Measurements from ENCODE around the gene ADK. TPM values are rescaled to one million over a fixed set of nuclear protein-coding genes. Genes with fewer than 3 reads are reported as not detected.

The ADK gene
- total and polyA plus RNA-seq, 8 donors, result 44.8 to 68.6 (median 57.5) TPM

- Histone ChIP-seq H3K9me3 (no peaks in the 10 kb centered on the region), H3K36me3 (no peaks in the 10 kb centered on the region), H3K27me3 (no peaks in the 10 kb centered on the region), H3K4me1 (peaks cover 17 to 29% of the 10 kb centered on the region in 2 donors), H3K27ac (peak overlapping the region; percentile 78 to 87), H3K4me3 (no peak overlapping the region)
- DNase-seq (peak in 2 of 4 donors; percentile 37 to 76), ATAC-seq (peak; percentile 95)
- intact Hi-C loops (cut with DNase I), result no loop called here
- TF ChIP-seq CTCF (IDR thresholded peaks at IDR 0.05), result no peak
Measured at GRCh38 chr10:74189999-74190421, 39.0 kb downstream of the ADK start.

GRCh38 chr10:74190494-74190893, 39.5 kb downstream of the ADK start:
- Histone ChIP-seq H3K36me3 (no peaks in the 10 kb centered on the region), H3K4me1 (peaks cover 17 to 29% of the 10 kb centered on the region in 2 donors), H3K4me3 (no peak overlapping the region), H3K9me3 (no peaks in the 10 kb centered on the region), H3K27me3 (no peaks in the 10 kb centered on the region), H3K27ac (peak overlapping the region; percentile 78 to 87)
- no peak for DNase-seq
- TF ChIP-seq CTCF (IDR thresholded peaks at IDR 0.05), result no peak
- ATAC-seq, result peak; percentile 57
- intact Hi-C loops (cut with DNase I), result no loop called here

GRCh38 chr10:74194545-74194944, 43.5 kb downstream of the ADK start:
- ATAC-seq, result no peak
- H3K27ac ChIP-seq, result no peak overlapping the region
- no peak for TF ChIP-seq CTCF (IDR thresholded peaks at IDR 0.05)
- H3K9me3 ChIP-seq, result no peaks in the 10 kb centered on the region
- intact Hi-C loops (cut with DNase I), result no loop called here
- no peaks in the 10 kb centered on the region for H3K36me3 ChIP-seq
- no peaks in the 10 kb centered on the region for H3K27me3 ChIP-seq
- peaks cover 11 to 25% of the 10 kb centered on the region in 2 donors for H3K4me1 ChIP-seq
- DNase-seq, result no peak
- no peak overlapping the region for H3K4me3 ChIP-seq

GRCh38 chr10:74194999-74195398, 44.0 kb downstream of the ADK start:
- no peak for TF ChIP-seq CTCF (IDR thresholded peaks at IDR 0.05)
- Histone ChIP-seq H3K27me3 (no peaks in the 10 kb centered on the region), H3K27ac (no peak overlapping the region), H3K36me3 (no peaks in the 10 kb centered on the region), H3K4me3 (no peak overlapping the region), H3K4me1 (peaks cover 11 to 20% of the 10 kb centered on the region in 2 donors), H3K9me3 (no peaks in the 10 kb centered on the region)
- DNase-seq (no peak), ATAC-seq (no peak)
- intact Hi-C loops (cut with DNase I), result no loop called here

GRCh38 chr10:74199315-74199714, 48.3 kb downstream of the ADK start:
- TF ChIP-seq CTCF (IDR thresholded peaks at IDR 0.05), result no peak
- Histone ChIP-seq H3K9me3 (no peaks in the 10 kb centered on the region), H3K4me1 (no peaks in the 10 kb centered on the region), H3K4me3 (no peak overlapping the region), H3K27ac (no peak overlapping the region), H3K36me3 (peaks cover 0 to 6% of the 10 kb centered on the region in 2 donors), H3K27me3 (no peaks in the 10 kb centered on the region)
- intact Hi-C loops (cut with DNase I), result no loop called here
- DNase-seq (no peak), ATAC-seq (no peak)
